Putamen (tissue), 1 donor: ENCODE measurements around the gene CIPC.

Source experiments
- DNase-seq: peaks from one replicate; pipeline ENCODE4 v3.0.0-alpha.2; 2016; ENCODE audit warnings: low spot score

The CIPC gene

DNA sequence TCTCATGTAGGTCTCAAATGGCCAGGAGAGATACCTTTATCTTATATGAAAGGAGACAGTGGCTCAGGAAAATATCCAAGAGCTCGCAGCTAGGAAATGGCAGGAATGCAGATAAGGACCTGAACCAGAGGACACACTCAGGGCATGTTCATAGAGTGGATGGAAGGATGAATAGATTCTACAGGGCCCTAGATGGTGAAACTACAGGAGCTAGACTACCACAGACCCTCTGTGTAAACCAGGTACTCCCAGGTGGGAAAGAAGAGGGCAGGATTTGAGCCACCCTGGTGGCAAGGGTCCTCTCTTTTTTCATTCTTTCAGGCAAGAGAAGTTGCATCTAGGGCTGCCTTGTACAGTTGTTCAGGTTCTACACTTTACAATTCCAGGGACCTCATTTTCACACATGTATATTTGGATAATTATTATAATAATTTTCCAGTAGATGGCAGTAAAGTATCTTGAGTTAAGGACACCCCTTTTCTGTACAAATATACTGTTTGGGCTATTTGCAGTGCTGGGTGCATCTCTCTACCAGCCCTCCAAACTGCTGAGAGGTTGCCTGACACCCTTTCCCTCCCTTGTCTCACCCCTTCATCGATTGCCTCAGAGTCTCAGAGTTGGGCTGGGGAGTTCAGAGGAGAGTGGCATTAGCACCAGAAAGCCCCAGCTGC is 54.0 kb downstream of the CIPC start:
- DNase-seq = no peak

DNA sequence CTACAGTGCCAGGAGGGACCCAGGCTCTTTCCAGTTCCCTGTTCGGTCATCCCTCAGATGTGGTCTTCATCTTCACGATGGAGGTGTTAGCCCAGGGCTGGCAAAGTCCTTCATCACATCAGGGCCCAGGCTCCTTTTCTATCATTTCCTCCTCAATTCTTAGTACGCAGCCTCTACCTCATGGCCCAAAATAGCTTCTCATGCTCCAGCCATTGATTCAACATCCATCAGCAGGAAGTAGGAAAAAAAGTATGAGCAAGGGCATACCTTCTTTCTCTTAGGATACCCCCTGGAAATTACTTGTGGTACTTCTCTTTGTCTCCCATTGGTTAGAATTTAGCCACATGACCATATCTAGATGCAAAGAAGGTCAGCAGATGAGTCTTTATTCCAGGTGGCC is 55.7 kb downstream of the CIPC start:
- no peak for DNase-seq

DNA sequence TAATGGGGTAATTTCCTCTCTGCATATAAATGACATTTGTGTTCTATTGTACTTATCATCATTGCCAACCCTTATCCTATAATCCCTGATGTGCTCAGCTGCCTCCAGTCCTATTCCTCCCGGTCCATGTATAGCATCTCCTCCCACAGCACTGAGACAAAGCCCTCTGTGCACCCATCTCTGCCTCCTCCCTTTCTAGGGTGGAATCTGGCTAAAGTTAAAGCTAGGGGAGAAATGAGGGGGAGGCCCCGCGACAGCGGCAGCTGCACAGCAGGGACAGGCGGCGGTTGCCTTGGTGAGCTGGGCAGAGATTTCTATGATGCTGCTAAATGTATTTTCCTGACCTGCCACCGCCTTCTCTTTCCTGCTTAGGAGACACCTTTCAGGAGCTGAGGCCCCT is 56.4 kb downstream of the CIPC start:
- no peak for DNase-seq

DNA sequence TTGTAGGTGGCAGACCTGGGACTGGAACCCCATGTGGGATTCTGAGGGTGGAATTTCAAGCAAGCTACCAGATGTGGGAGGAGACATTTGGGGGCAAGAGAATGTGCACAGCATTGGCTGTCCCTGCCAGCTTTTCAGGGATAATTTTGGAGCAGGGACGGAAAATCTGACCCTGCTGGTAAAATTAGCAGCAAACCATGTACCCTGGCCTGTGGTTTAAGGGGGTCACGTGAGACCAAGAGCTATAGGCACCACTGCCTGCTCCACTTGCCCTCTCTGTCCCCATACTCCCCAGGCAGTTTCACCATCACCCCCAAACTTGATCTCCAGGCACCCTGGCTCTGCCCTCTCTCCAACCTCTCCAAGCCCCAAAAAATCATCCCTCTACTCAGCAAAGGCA is 57.0 kb downstream of the CIPC start:
- no peak for DNase-seq

DNA sequence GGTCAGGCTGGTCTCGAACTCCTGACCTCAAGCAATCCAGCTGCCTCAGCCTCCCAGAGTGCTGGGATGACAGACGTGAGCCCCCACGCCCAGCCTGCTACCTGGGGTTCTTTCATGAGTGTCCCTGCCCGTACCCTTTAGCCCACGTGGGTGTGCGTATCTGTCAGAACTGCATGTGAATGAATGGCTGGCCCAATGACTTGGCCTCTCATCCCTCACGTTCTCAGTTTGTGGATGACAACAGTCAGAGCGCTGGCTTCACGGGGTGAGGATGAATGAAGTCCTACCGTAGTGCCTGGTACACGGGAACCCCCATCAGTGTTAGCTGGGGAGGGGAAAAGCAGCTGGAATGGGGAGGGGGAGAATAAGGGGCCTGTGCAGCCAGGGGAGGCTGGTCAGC is 59.7 kb downstream of the CIPC start:
- DNase-seq = no peak

DNA sequence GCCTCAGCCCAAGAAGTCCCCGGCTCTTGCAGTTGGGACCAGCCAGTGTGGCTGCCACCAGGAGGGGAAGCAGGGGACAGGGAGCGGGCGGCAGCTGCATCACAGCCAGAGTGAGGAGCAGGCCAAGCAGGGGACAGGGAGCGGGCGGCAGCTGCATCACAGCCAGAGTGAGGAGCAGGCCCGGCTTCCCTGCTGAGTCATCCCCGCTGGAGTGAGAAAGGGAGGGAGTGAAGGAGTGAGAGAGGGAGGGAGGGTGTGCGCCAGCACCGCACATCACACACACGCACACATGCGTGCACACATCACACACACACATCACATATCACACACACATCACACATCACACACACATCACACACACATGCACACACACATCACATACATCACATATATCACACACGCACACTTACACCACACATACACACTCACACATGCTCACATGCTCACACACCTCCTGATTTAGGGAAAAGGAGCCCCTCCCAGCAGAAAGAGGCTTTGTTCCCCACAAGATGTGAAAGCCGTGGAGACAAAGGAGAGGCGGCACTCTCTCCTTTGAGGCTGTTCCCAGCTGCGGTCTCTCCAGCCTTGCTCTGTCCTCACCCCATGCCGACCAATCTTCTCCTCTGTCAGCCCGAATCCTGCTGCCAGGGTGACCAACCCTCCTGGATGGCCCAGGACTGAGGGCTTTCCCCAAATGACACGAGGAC is 60.3 kb downstream of the CIPC start:
- peak; percentile 87 for DNase-seq

DNA sequence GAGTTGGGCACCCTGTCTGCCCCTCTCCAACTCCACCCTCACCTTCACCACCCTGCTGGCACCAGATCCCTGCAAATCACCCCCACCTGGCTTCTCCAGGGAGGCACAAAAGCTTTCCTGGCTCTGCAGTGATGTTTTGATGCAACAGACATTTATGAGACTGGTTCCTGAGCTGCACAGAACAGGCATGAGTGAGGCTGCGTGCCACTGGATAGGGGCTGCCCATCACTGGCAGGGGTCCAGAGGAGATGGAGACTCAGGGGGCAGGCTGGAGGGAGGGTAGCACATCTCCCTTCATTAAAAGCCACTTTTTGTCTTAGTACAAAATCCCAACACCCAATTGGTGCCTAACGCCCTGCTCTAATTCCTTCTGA is 60.8 kb downstream of the CIPC start:
- DNase-seq = no peak

DNA sequence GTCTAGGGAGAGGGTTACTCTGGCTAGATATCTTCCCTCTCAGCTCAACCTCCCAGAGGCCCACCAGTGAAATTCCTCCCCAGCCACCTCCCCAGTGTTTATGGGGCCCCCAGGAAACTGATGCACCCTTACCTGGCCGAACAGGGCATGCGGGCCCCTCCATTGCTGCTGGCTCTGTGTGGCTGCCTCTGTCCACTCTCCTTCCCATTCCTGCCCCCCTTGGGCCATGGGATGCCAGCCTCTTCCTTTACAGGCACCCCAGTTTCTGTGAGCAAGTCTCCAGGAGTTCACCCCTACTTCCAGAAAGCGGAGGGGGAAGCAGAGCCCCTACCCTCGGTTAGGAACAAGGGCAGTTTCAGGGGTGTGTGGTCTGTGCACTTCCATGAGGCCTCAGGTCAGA is 63.0 kb downstream of the CIPC start:
- DNase-seq = no peak
